ENCODE results near the gene ACSM3. TPM values are rescaled to one million over a fixed set of nuclear protein-coding genes. Genes with fewer than 3 reads are reported as not detected.
"Not testable (repeated sequence)": the region's sequence is repeated elsewhere in the genome, so short reads cannot be mapped to it uniquely, and the experiment has no call there.

The ACSM3 gene
- total RNA-seq, 2 experiments from 2014 or later: 13.8 to 17.4 TPM

GRCh38 chr16:20760346-20760745, 3.5 kb upstream of the ACSM3 start:
- Mint-ChIP-seq H3K36me3 (peaks cover 2% of the 10 kb centered on the region), H3K27ac (no peak overlapping the region), H3K9me3 (peaks cover 2% of the 10 kb centered on the region), H3K4me3 (no peak overlapping the region), H3K27me3 (no peaks in the 10 kb centered on the region), H3K4me1 (ENCODE audit: low read depth) (peaks cover 20% of the 10 kb centered on the region)
- POLR2A ChIA-PET: no interaction called here
- CTCF ChIA-PET: interaction anchor here (0.7 kb wide), 1 partner anchor 114 kb away, joined by 3 read pairs; no protein-coding TSS in a partner anchor
- DNase-seq: no peak
- intact Hi-C loops (cut with micrococcal nuclease): no loop called here

GRCh38 chr16:20761175-20761574, 2.6 kb upstream of the ACSM3 start:
- H3K27me3 Mint-ChIP-seq: no peaks in the 10 kb centered on the region
- H3K9me3 Mint-ChIP-seq: peaks cover 2% of the 10 kb centered on the region
- ChIA-PET POLR2A (no interaction called here), CTCF (no interaction called here)
- intact Hi-C loops (cut with micrococcal nuclease): no loop called here
- H3K4me1 Mint-ChIP-seq (ENCODE audit: low read depth): peaks cover 20% of the 10 kb centered on the region
- H3K4me3 Mint-ChIP-seq: no peak overlapping the region
- DNase-seq: no peak
- H3K27ac Mint-ChIP-seq: no peak overlapping the region
- peaks cover 2% of the 10 kb centered on the region for H3K36me3 Mint-ChIP-seq

- intact Hi-C loops (cut with micrococcal nuclease): loop anchor here (1.0 kb wide), 2 partner anchors 21 to 44 kb away; partner anchors contain the start of genes ERI2, REXO5 and THUMPD1
- Mint-ChIP-seq H3K36me3 (peaks cover 2% of the 10 kb centered on the region), H3K27ac (peak overlapping the region; percentile 87), H3K9me3 (peaks cover 2% of the 10 kb centered on the region), H3K27me3 (no peaks in the 10 kb centered on the region), H3K4me3 (peak overlapping the region; percentile 79), H3K4me1 (ENCODE audit: low read depth) (peaks cover 20% of the 10 kb centered on the region)
- POLR2A ChIA-PET: no interaction called here
- DNase-seq: no peak
- CTCF ChIA-PET: interaction anchor here (1.0 kb wide), 1 partner anchor 13 kb away, joined by 5 read pairs; no protein-coding TSS in a partner anchor
Measured at GRCh38 chr16:20762404-20763123, 1.2 kb upstream of the ACSM3 start.

- H3K4me3 Mint-ChIP-seq; intact Hi-C loops (cut with micrococcal nuclease); POLR2A ChIA-PET; H3K9me3 Mint-ChIP-seq; H3K27me3 Mint-ChIP-seq; H3K36me3 Mint-ChIP-seq; H3K27ac Mint-ChIP-seq; DNase-seq: not testable (repeated sequence)
- peaks cover 20% of the 10 kb centered on the region for H3K4me1 Mint-ChIP-seq (ENCODE audit: low read depth)
- CTCF ChIA-PET: interaction anchor here (1.1 to 1.9 kb wide), 3 partner anchors 10 to 24 kb away, joined by 3 to 11 read pairs (median 5); no protein-coding TSS in a partner anchor
Measured at GRCh38 chr16:20764448-20764847, 634 bp downstream of the ACSM3 start.

- Mint-ChIP-seq H3K4me3 (no peak overlapping the region), H3K4me1 (ENCODE audit: low read depth) (peaks cover 20% of the 10 kb centered on the region), H3K9me3 (peaks cover under 1% of the 10 kb centered on the region), H3K27ac (no peak overlapping the region), H3K27me3 (no peaks in the 10 kb centered on the region), H3K36me3 (peaks cover 4% of the 10 kb centered on the region)
- ChIA-PET POLR2A (no interaction called here), CTCF (interaction anchor here (1.5 kb wide), 2 partner anchors 9 to 26 kb away, joined by 3 to 11 read pairs; no protein-coding TSS in a partner anchor)
- intact Hi-C loops (cut with micrococcal nuclease): no loop called here
- DNase-seq: no peak
Measured at GRCh38 chr16:20765732-20766131, 1.9 kb downstream of the ACSM3 start.

- Mint-ChIP-seq H3K9me3 (no peaks in the 10 kb centered on the region), H3K36me3 (peaks cover 4% of the 10 kb centered on the region), H3K27ac (no peak overlapping the region), H3K27me3 (no peaks in the 10 kb centered on the region), H3K4me1 (ENCODE audit: low read depth) (peaks cover 20% of the 10 kb centered on the region), H3K4me3 (no peak overlapping the region)
- DNase-seq: no peak
- ChIA-PET CTCF (interaction anchor here (1.5 kb wide), 1 partner anchor 26 kb away, joined by 3 read pairs; no protein-coding TSS in a partner anchor), POLR2A (no interaction called here)
- intact Hi-C loops (cut with micrococcal nuclease): no loop called here
Measured at GRCh38 chr16:20766294-20766693, 2.5 kb downstream of the ACSM3 start.

GRCh38 chr16:20767577-20767976, 3.8 kb downstream of the ACSM3 start:
- no peak for DNase-seq
- Mint-ChIP-seq H3K4me3 (no peak overlapping the region), H3K27me3 (no peaks in the 10 kb centered on the region), H3K36me3 (peaks cover 2% of the 10 kb centered on the region), H3K27ac (no peak overlapping the region), H3K4me1 (ENCODE audit: low read depth) (peaks cover 16% of the 10 kb centered on the region), H3K9me3 (no peaks in the 10 kb centered on the region)
- intact Hi-C loops (cut with micrococcal nuclease): no loop called here
- ChIA-PET POLR2A (no interaction called here), CTCF (no interaction called here)

GRCh38 chr16:20768121-20768520, 4.3 kb downstream of the ACSM3 start:
- no peak for DNase-seq
- ChIA-PET CTCF (no interaction called here), POLR2A (no interaction called here)
- Mint-ChIP-seq H3K4me1 (ENCODE audit: low read depth) (peaks cover 12% of the 10 kb centered on the region), H3K9me3 (no peaks in the 10 kb centered on the region), H3K27me3 (no peaks in the 10 kb centered on the region), H3K4me3 (no peak overlapping the region), H3K27ac (no peak overlapping the region), H3K36me3 (peaks cover 2% of the 10 kb centered on the region)
- intact Hi-C loops (cut with micrococcal nuclease): no loop called here

- H3K4me3 Mint-ChIP-seq: no peak overlapping the region
- peaks cover 8% of the 10 kb centered on the region for H3K4me1 Mint-ChIP-seq (ENCODE audit: low read depth)
- peaks cover 2% of the 10 kb centered on the region for H3K36me3 Mint-ChIP-seq
- POLR2A ChIA-PET: no interaction called here
- no peaks in the 10 kb centered on the region for H3K9me3 Mint-ChIP-seq
- DNase-seq: no peak
- H3K27ac Mint-ChIP-seq: no peak overlapping the region
- H3K27me3 Mint-ChIP-seq: no peaks in the 10 kb centered on the region
- intact Hi-C loops (cut with micrococcal nuclease): no loop called here
- CTCF ChIA-PET: no interaction called here
Measured at GRCh38 chr16:20768818-20769217, 5.0 kb downstream of the ACSM3 start.

GRCh38 chr16:20773679-20774078, 9.9 kb downstream of the ACSM3 start:
- H3K36me3 Mint-ChIP-seq: peaks cover 5% of the 10 kb centered on the region
- no peaks in the 10 kb centered on the region for H3K4me1 Mint-ChIP-seq (ENCODE audit: low read depth)
- no peak overlapping the region for H3K27ac Mint-ChIP-seq
- no peaks in the 10 kb centered on the region for H3K9me3 Mint-ChIP-seq
- H3K27me3 Mint-ChIP-seq: no peaks in the 10 kb centered on the region
- DNase-seq: no peak
- intact Hi-C loops (cut with micrococcal nuclease): loop anchor here (1.0 to 10.0 kb wide), 2 partner anchors 171 to 310 kb away; no protein-coding TSS in a partner anchor
- ChIA-PET CTCF (interaction anchor here (0.8 to 2.4 kb wide), 5 partner anchors 9 to 307 kb away, joined by 3 to 11 read pairs (median 5); partner anchors contain the start of genes ERI2 and REXO5), POLR2A (no interaction called here)
- no peak overlapping the region for H3K4me3 Mint-ChIP-seq

GRCh38 chr16:20774703-20775362, 11.0 kb downstream of the ACSM3 start:
- intact Hi-C loops (cut with micrococcal nuclease): loop anchor here (1.0 to 10.0 kb wide), 2 partner anchors 170 to 308 kb away; no protein-coding TSS in a partner anchor
- no peaks in the 10 kb centered on the region for H3K27me3 Mint-ChIP-seq
- peaks cover 8% of the 10 kb centered on the region for H3K36me3 Mint-ChIP-seq
- peak; percentile 77 for DNase-seq
- no peak overlapping the region for H3K27ac Mint-ChIP-seq
- H3K9me3 Mint-ChIP-seq: no peaks in the 10 kb centered on the region
- H3K4me3 Mint-ChIP-seq: no peak overlapping the region
- no peaks in the 10 kb centered on the region for H3K4me1 Mint-ChIP-seq (ENCODE audit: low read depth)
- ChIA-PET POLR2A (no interaction called here), CTCF (interaction anchor here (0.7 to 2.4 kb wide), 11 partner anchors 9 to 310 kb away, joined by 3 to 11 read pairs (median 4); partner anchors contain the start of genes ERI2 and REXO5)

- H3K4me3 Mint-ChIP-seq: no peak overlapping the region
- H3K36me3 Mint-ChIP-seq: peaks cover 10% of the 10 kb centered on the region
- ChIA-PET CTCF (no interaction called here), POLR2A (no interaction called here)
- H3K4me1 Mint-ChIP-seq (ENCODE audit: low read depth): no peaks in the 10 kb centered on the region
- no peaks in the 10 kb centered on the region for H3K27me3 Mint-ChIP-seq
- no peak for DNase-seq
- H3K27ac Mint-ChIP-seq: no peak overlapping the region
- intact Hi-C loops (cut with micrococcal nuclease): no loop called here
- H3K9me3 Mint-ChIP-seq: no peaks in the 10 kb centered on the region
Measured at GRCh38 chr16:20781697-20782096, 17.9 kb downstream of the ACSM3 start.
